T follicular helper cell (primary cell): ENCODE results near the gene MLEC.

Experiments used
- DNase-seq: peaks from one replicate; pipeline ENCODE4 v3.0.0-alpha.2; 2020; ENCODE audit warnings: low read depth

MLEC gene

DNA sequence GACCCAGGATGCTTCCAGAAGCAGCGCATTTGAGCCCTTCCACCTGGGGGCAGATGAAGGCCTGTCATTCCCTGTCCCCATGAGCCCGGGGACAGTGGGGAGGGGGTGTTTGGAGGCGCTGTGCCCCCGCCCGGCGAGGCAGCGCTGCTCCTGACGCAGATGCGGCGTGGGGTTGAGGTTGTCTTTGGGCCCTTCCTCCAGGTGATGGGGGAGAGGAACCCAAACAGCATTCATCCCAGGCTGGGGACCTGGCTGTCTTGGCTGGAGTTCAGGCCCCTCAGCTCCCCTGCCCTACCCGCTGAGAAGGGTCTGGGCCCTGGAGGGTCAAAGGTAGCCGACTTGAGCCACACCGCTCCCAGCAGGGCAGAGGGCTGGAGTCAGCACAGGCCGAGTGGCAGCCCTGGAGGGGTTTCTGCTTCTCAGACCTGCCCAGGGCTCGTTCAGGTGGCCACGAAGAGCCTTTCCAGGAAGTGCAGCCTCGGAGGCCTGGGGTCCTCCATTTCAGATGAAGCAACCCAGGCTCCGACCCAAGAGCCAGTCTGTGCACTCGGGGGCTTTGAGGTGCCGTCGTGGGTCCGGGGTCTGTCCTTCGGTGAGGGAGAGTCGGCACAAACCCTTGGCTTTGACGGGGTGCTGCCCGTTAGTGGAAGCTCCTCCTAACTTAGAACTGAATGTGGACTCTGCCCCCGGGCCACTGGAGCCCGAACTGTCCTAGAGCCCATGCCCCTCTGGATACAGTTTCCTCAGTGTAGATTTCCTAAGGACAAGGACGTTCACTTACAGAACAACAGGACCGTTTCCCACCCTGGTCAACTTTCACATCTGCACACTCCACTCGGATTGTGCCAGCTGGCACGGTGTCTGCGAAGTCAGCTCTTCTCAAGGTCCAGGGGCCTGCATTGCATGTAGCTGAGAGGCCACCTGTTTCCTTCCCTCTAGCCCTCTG is 54.8 kb downstream of the MLEC start:
- DNase-seq = no peak

DNA sequence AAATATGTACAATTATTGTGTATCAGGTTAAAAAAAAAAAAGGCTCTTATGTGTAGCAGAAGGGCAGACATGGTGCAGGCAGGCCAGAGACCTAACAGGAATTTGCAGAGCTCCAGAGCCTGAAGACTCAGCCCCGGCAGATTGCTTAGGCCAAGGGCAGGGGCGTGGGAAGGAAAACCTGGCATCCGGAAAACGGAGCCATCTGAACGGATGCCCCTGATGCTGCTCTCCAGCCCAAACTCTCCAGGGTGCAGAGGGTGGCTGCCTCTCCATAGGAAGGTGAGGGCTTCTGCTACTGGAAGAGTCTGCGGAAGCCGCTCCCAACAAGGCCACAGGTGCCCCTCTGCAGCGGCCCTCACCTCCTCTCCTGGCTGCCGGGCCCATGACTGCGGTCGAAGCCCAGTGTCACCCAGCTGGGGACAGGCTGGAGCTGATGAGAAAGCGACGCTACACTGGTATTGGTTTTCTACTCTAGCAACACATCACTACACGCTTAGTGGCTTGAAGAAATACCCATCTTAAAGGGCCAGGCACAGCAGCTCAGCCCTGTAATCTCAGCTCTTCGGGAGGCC is 58.1 kb downstream of the MLEC start:
- DNase-seq = no peak

DNA sequence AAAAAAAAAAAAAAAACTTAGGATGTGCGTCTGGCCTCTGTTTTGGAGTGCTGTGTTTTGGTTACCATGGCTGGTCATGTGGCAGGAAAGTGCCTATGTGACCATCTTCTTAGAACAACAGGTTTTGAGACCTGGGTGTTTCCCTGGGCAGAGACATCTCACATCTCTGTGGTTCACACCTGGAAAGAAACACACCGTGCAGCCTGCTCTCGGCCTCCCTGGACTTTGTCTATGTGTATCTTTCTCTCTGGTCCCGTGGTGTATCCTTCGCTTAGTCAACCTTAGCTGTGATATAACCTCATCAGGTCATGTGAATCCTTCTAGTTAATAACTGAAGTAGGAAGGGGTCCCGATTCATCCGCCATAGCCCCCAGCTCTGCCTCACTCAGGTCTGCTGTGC is 61.3 kb downstream of the MLEC start:
- DNase-seq = no peak

DNA sequence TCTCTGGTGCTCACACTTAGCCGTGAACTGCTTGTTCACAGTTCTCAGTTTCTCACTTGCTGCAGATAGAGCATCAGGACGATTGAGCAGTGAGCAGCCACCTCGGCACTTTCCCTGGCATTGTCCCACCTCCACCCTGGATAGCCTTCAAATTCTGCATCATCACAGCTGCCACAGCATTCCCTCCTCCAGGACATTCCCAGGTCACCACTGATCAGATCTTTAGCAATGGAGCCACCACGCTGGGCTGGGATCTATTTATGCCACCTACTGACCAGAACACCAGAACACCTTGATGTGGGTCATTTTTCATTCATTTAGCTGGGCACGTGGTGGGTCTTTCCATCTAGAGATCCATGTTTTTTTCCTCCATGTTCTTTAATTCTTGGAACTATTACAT is 62.3 kb downstream of the MLEC start:
- no peak for DNase-seq

DNA sequence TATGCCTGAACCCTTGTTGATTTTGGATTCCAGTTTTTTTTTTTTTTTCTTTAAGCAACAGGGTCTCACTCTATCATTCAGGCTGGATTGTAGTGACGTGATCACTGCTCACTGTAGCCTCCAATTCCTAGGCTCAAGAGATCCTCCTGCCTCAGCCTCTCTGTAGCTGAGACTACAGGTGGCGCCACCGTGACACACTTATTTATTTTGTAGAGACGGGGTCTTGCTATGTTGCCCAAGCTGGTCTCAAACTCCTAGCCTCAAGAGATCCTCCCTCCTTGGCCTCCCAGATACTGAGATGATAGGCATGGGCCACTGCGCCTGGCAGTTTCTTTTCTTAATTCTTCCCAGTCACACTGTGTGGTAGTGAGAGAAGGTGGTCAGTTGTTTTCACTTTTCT is 63.9 kb downstream of the MLEC start:
- DNase-seq = no peak

DNA sequence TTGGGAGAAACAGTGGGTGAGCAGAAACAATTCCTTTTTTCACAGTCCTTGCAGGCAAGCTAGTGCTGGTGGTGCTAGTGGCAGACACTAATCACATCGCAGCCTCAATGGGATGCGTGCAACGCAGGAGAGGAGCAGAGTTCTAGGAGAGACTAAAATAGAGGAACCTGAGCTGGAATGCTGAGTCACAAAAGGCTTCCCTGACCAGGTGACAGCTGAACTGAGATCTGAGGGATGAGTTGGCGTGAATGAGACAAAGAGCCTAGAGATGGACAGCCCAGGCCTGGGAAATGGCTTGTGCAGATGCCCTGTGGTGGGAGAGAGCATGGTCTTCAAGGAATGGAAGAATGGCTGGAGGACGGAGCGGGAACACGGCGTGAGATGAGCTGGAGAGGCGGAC is 64.4 kb downstream of the MLEC start:
- no peak for DNase-seq
